Glutamatergic neuron (in vitro differentiated cells): ENCODE data around the gene RTN4RL2. TPM values are rescaled to one million over a fixed set of nuclear protein-coding genes. Genes with fewer than 3 reads are reported as not detected.
A peak's percentile ranks its signal among the peaks of the same experiment; 100 is the strongest.

Experiments
- DNase-seq: peaks from one replicate; pipeline ENCODE4 v3.0.0; 2022
- H3K27ac Mint-ChIP-seq: one replicate; pipeline ENCODE4 v1.8.0; 2020; ENCODE audit warnings: mild to moderate bottlenecking, mixed read lengths, inconsistent platforms; ENCODE audit not compliant: unreplicated experiment
- H3K27me3 Mint-ChIP-seq: one replicate; pipeline ENCODE4 v1.8.0; 2020; ENCODE audit warnings: mild to moderate bottlenecking, moderate library complexity, mixed read lengths, inconsistent platforms; ENCODE audit not compliant: unreplicated experiment
- H3K36me3 Mint-ChIP-seq: one replicate; pipeline ENCODE4 v1.8.0; 2020; ENCODE audit warnings: mild to moderate bottlenecking, mixed read lengths, inconsistent platforms; ENCODE audit not compliant: unreplicated experiment
- H3K4me1 Mint-ChIP-seq: one replicate; pipeline ENCODE4 v1.8.0; 2020; ENCODE audit warnings: mild to moderate bottlenecking, low read depth, mixed read lengths, inconsistent platforms; ENCODE audit not compliant: unreplicated experiment
- H3K4me3 Mint-ChIP-seq: one replicate; pipeline ENCODE4 v1.8.0; 2020; ENCODE audit warnings: mild to moderate bottlenecking, mixed read lengths, inconsistent platforms; ENCODE audit not compliant: unreplicated experiment
- H3K9me3 Mint-ChIP-seq: one replicate; pipeline ENCODE4 v1.8.0; 2020; ENCODE audit warnings: mild to moderate bottlenecking, moderate library complexity, mixed read lengths, inconsistent platforms; ENCODE audit not compliant: unreplicated experiment
- total RNA-seq: library from RNA; stranded (reverse); fragmentation: NEBNext Ultra II Directional; extraction: Animal tissue kit (Norgen Biotek cat#: 25700); gene quantifications from one replicate; pipeline ENCODE4 v1.2.1, GENCODE V29; 2021; ENCODE audit not compliant: unreplicated experiment
- TF ChIP-seq, protein P1 (sequence below): fragments of 200-600 bp; sonication (generic); IDR thresholded peaks from one replicate; pipeline ENCODE4 v1.5.0; 2021; ENCODE audit not compliant: partially characterized antibody, unreplicated experiment

The RTN4RL2 gene
- total RNA-seq, 1 donor from 2014 or later = 119 TPM

DNA sequence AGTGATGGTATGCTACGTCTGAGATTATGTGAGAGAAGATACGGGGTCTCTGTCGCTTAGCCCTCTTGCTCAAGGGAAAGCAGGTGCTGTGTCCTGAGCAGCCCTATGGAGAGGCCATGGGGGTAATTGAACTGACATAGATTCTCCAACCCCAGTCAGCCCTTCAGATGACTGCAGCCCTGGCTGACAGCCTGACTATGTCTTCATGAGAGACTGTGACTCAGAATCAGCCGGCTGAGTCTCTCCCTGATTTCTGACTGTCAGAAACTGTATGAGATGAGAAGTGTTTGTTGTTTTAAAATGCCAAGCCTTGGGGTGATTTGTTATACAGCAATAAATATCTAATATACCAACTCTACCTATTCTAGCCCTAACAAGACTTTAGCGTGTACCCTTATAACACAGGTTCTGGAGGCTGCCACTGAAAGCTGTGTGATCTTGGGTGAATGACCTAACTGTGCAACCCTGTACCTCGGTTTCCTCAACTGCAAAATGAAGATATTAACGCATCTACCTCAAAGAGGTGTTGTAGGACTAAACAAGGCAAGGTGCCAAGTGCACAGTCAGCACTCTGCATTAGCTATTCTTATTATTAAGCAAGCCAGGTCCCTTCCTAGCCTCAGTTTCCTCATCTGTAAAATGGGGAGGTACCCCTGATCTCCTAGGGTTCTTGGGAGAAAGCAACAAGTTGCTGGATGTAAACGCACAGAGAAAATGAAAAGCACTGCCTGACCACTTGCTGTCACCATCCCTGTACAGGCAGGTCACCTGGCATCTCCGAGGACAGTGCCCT lies 30.3 kb downstream of the RTN4RL2 start:
- no peaks in the 10 kb centered on the region for H3K9me3 Mint-ChIP-seq
- no peak overlapping the region for H3K27ac Mint-ChIP-seq
- no peak for DNase-seq
- H3K4me1 Mint-ChIP-seq = peaks cover 20% of the 10 kb centered on the region
- H3K27me3 Mint-ChIP-seq = peaks cover 10% of the 10 kb centered on the region
- no peak overlapping the region for H3K4me3 Mint-ChIP-seq
- H3K36me3 Mint-ChIP-seq = no peaks in the 10 kb centered on the region
- TF ChIP-seq, protein P1, sequence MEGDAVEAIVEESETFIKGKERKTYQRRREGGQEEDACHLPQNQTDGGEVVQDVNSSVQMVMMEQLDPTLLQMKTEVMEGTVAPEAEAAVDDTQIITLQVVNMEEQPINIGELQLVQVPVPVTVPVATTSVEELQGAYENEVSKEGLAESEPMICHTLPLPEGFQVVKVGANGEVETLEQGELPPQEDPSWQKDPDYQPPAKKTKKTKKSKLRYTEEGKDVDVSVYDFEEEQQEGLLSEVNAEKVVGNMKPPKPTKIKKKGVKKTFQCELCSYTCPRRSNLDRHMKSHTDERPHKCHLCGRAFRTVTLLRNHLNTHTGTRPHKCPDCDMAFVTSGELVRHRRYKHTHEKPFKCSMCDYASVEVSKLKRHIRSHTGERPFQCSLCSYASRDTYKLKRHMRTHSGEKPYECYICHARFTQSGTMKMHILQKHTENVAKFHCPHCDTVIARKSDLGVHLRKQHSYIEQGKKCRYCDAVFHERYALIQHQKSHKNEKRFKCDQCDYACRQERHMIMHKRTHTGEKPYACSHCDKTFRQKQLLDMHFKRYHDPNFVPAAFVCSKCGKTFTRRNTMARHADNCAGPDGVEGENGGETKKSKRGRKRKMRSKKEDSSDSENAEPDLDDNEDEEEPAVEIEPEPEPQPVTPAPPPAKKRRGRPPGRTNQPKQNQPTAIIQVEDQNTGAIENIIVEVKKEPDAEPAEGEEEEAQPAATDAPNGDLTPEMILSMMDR = no peak

DNA sequence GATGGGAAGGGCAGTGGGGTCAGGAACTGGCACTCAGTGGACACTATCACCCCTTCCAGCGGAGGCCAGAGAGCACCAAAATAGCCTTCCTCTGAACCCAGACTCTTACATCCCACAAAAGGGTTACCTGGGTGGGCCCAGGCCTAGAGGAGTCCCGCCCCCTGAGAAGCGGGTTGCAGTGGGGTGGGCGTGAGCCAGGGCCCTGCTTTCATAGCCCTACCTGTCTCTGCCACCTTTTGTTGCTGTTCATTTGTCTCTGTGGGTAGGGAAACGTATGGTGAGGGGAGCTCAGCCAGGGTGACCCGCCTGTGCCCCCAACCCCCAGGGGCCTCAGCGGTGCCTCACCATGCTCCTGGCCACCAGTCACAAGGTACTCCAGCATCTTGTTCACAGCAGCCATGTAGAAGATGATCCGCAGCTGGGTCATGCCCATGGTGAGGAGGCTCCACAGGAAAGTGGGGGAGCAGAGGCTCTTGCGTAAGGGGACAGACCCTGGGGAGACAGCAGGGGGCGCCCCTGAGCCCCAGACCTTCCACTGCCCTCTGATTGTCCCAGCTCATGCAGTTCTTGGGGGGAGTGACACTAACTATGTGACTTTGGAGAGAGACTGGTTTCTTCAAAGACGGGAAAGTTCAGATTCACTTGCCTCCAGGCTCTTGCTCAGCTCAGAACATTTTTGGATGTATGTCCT lies 31.2 kb downstream of the RTN4RL2 start:
- no peaks in the 10 kb centered on the region for H3K36me3 Mint-ChIP-seq
- peaks cover 5% of the 10 kb centered on the region for H3K27me3 Mint-ChIP-seq
- TF ChIP-seq, protein P1 = peak; percentile 68
- peak; percentile 69 for DNase-seq
- H3K4me3 Mint-ChIP-seq = no peak overlapping the region
- H3K9me3 Mint-ChIP-seq = no peaks in the 10 kb centered on the region
- H3K27ac Mint-ChIP-seq = no peak overlapping the region
- H3K4me1 Mint-ChIP-seq = peaks cover 26% of the 10 kb centered on the region

DNA sequence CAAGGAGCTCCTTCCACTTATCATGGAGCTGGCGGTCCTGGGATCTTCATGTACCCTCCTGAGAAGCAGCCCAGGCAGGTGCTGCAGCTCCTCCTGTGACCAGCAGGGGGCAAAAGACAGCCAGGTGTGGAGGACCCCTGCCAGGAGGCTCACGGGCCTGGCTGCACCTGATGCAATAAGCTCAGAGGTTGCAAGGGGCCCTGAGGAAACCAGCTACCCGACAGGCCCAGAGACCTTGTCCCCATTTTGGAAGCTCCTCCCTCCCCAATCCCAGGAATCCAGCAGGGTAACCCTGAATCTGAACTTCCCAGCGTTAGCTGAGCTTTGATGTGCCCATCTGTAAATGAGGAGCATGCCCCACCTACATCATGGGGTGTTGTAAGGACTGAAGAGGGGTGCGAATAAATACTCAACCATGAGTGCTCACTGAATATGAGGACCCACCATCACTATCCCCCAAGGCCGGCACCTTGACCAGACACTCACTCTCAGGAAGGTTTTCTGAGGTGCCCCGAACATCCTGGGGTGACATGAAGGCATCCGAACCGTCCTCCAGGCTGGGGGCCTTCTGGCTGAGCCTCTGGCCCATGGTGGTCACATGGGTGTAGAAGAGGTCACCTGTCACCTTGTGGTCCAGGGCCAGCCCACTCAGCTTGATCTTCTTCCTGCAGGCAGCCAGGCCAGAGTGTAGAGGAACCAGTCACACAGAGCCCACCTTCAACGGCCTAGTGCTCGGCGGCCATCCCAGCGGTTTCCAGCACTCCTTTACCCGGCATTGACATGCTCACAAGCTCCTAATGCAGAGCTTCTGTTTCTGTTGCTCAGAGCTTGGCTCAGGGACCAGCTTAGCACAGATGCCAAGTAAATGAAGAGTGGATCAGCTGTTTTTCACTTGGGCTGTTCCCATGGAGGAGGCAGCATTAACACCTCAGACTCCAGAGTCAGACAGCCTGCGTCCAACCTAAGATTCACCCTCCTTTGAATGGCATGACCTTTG lies 33.5 kb downstream of the RTN4RL2 start:
- H3K27ac Mint-ChIP-seq = no peak overlapping the region
- H3K9me3 Mint-ChIP-seq = peaks cover 7% of the 10 kb centered on the region
- TF ChIP-seq, protein P1 = peak; percentile 93
- DNase-seq = peak; percentile 62
- H3K36me3 Mint-ChIP-seq = no peaks in the 10 kb centered on the region
- peaks cover 3% of the 10 kb centered on the region for H3K27me3 Mint-ChIP-seq
- no peak overlapping the region for H3K4me3 Mint-ChIP-seq
- peaks cover 31% of the 10 kb centered on the region for H3K4me1 Mint-ChIP-seq

DNA sequence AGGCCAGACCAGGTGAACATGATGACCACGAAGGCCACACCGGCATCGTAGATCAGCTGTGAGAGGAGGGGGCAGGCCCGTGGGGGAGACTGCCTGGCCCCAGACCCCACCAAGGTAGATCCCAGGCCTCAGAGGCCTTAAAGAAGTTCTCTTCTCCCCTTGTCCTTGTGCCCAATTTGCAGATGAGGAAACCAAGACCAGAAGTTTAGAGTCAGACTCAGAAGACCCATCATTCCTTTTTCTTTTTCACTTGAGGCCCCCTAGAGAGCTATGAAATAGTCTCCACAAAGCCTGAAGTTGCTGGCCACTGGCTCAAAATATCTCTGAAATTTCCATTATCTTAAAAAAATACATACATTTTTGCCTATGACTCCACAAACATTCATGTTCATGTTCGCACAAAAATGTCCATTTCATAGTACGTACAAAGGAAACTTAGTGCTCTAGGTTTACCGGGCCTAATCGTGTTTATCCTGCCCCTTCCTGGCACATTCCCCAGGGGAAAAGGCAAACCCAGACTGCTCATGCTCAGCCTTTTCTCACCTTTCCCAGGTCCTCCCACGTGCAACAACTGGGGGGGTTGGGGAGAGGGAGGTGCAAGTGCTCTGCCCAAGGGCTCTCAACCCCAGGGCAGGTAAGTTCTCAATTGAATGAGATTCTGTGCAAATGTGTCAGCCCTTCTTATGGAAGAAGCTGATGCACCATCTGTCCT lies 35.9 kb downstream of the RTN4RL2 start:
- no peak for DNase-seq
- H3K9me3 Mint-ChIP-seq = peaks cover 9% of the 10 kb centered on the region
- peaks cover 42% of the 10 kb centered on the region for H3K4me1 Mint-ChIP-seq
- H3K36me3 Mint-ChIP-seq = no peaks in the 10 kb centered on the region
- peaks cover 6% of the 10 kb centered on the region for H3K27me3 Mint-ChIP-seq
- H3K4me3 Mint-ChIP-seq = peak overlapping the region; percentile 65
- TF ChIP-seq, protein P1 = no peak
- H3K27ac Mint-ChIP-seq = peak overlapping the region; percentile 88
